ENCODE results near the gene ANKRD23. TPM values are rescaled to one million over a fixed set of nuclear protein-coding genes. Genes with fewer than 3 reads are reported as not detected.

Gene ANKRD23
- polyA plus RNA-seq, 1 of the 3 experiments (the other 2 are of a cell fraction): 3.1 TPM

- TF ChIP-seq IRF3 (IDR thresholded peaks at IDR 0.05; ENCODE audit: low read depth, low read length) (no peak), TCF12 (IDR thresholded peaks at IDR 0.05) (no peak), PBX3 (IDR thresholded peaks at IDR 0.05) (no peak), USF2 (IDR thresholded peaks at IDR 0.05; ENCODE audit: borderline replicate concordance, low read depth, low read length) (no peak), RCOR1 (IDR thresholded peaks at IDR 0.05; ENCODE audit: low read length) (no peak)
Measured at GRCh38 chr2:96839875-96840850, 3.7 kb downstream of the ANKRD23 start (continued).

- Histone ChIP-seq H3K27me3 (ENCODE audit: insufficient read depth) (no peaks in the 10 kb centered on the region), H3K4me1 (ENCODE audit: control insufficient read depth in 1 of 2, insufficient read depth in 2 of 2, low read depth in 1 of 2, low read length in 1 of 2) (peaks cover 0 to 7% of the 10 kb centered on the region in 2 experiments; a peak in 1 of 4 replicates), H2AFZ (ENCODE audit: low read depth) (no peak overlapping the region), H3K79me2 (ENCODE audit: insufficient read depth) (no peaks in the 10 kb centered on the region), H4K20me1 (ENCODE audit: insufficient read depth) (no peaks in the 10 kb centered on the region), H3F3A (replicated peaks; ENCODE audit: insufficient read depth) (no peaks in the 10 kb centered on the region), H3K9me3 (no peaks in the 10 kb centered on the region), H3K4me2 (no peak overlapping the region), H3K9me2 (no peaks in the 10 kb centered on the region), H3K36me3 (replicated peaks in 1 of 2; ENCODE audit: control insufficient read depth in 1 of 2, insufficient read depth in 2 of 2, low read length in 1 of 2) (peaks cover 3 to 15% of the 10 kb centered on the region in 2 experiments), H3K27ac (ENCODE audit: low read depth in 2 of 2, low read length in 1 of 2) (no peak overlapping the region), H3K4me3 (ENCODE audit: low read depth in 2 of 2, low read length in 1 of 2) (no peak overlapping the region), H3K9ac (no peak overlapping the region)
- ChIA-PET CTCF (interaction anchor here (0.6 to 1.8 kb wide), 3 partner anchors 20 to 112 kb away, joined by 3 to 6 read pairs (median 3); no protein-coding TSS in a partner anchor), POLR2A (no interaction called here)
- DNase-seq: no peak
- no peak for TF ChIP-seq EP300 (IDR thresholded peaks at IDR 0.05; ENCODE audit: borderline replicate concordance in 1 of 2, low read depth in 1 of 2, low read length in 1 of 2)
- TF ChIP-seq TCF12 (IDR thresholded peaks at IDR 0.05): no peak
- TF ChIP-seq RFX5 (IDR thresholded peaks at IDR 0.05; ENCODE audit: low read length): no peak
- TF ChIP-seq NFIC (IDR thresholded peaks at IDR 0.05; ENCODE audit: borderline replicate concordance): no peak
- TF ChIP-seq RXRA (IDR thresholded peaks at IDR 0.05; ENCODE audit: borderline replicate concordance, low read depth): no peak
- no peak for TF ChIP-seq ELF1 (IDR thresholded peaks at IDR 0.05)
- no peak for TF ChIP-seq MXI1 (IDR thresholded peaks at IDR 0.05; ENCODE audit: low read depth, low read length)
- no peak for TF ChIP-seq GATA2 (CRISPR knock-in tag; IDR thresholded peaks at IDR 0.05)
- TF ChIP-seq JUND (IDR thresholded peaks at IDR 0.05): no peak
- TF ChIP-seq REST (IDR thresholded peaks at IDR 0.05; ENCODE audit: low read depth, low read length): no peak
- TF ChIP-seq RAD21 (IDR thresholded peaks at IDR 0.05; ENCODE audit: low read length): no peak
- TF ChIP-seq GABPA (IDR thresholded peaks at IDR 0.05; ENCODE audit: low read depth): no peak
- no peak for TF ChIP-seq TAF1 (IDR thresholded peaks at IDR 0.05; ENCODE audit: borderline replicate concordance, low read depth, low read length)
- no peak for TF ChIP-seq YY1 (IDR thresholded peaks at IDR 0.05; ENCODE audit: low read depth)
- no peak for TF ChIP-seq FOXJ3 (CRISPR knock-in tag; IDR thresholded peaks at IDR 0.05)
- TF ChIP-seq SIN3A (IDR thresholded peaks at IDR 0.05; ENCODE audit: borderline replicate concordance, low read depth, low read length): no peak
- no peak for TF ChIP-seq PBX3 (IDR thresholded peaks at IDR 0.05)
- TF ChIP-seq CHD2 (IDR thresholded peaks at IDR 0.05; ENCODE audit: low read length, partially characterized antibody): no peak
- no peak for TF ChIP-seq MEF2A (IDR thresholded peaks at IDR 0.05; ENCODE audit: borderline replicate concordance, low read depth)
- TF ChIP-seq POLR2AphosphoS5 (IDR thresholded peaks at IDR 0.05; ENCODE audit: low read depth, low read length): no peak
- WGBS (ENCODE audit: low lambda C conversion rate): 96% methylated on average over 15 of the region's 42 CpGs
Measured at GRCh38 chr2:96839293-96839874, 4.4 kb downstream of the ANKRD23 start.
